Bronchial epithelial cell (primary cell): ENCODE measurements around the gene CACNA2D4. TPM values are rescaled to one million over a fixed set of nuclear protein-coding genes. Genes with fewer than 3 reads are reported as not detected.

ENCODE experiments used
- DNase-seq: peaks from one replicate; pipeline ENCODE4 v3.0.0-alpha.2; 2010; ENCODE audit warnings: low read depth
- FAIRE-seq: peaks from 2 replicates; lab custom pipeline; 2011; peaks lifted over from hg19 to GRCh38; lab: Jason Lieb, UNC
- H3K27me3 ChIP-seq: 2 replicates; pipeline ENCODE4 v1.5.1; 2011; ENCODE audit warnings: low read length; ENCODE audit not compliant: control insufficient read depth, insufficient read depth
- H3K36me3 ChIP-seq: 2 replicates; pipeline ENCODE4 v1.5.1; 2011; ENCODE audit warnings: low read length; ENCODE audit not compliant: control insufficient read depth, insufficient read depth
- H3K4me3 ChIP-seq: 2 replicates; pipeline ENCODE4 v1.5.1; 2011; ENCODE audit warnings: mild to moderate bottlenecking, low read depth, low read length, control low read depth
- total RNA-seq: library from RNA; depleted of rRNA; stranded (reverse); fragments of >200 nt; gene quantifications from 2 replicates; pipeline ENCODE4 v1.2.1, GENCODE V29; 2014
- TF ChIP-seq, protein P1 (sequence below): IDR thresholded peaks from 2 replicates; pipeline ENCODE4 v1.5.1; 2011; ENCODE audit warnings: mild to moderate bottlenecking, moderate library complexity, low read length, control low read depth, inconsistent platforms; ENCODE audit not compliant: insufficient read depth, severe bottlenecking

The CACNA2D4 gene
- total RNA-seq, 1 donor from 2014 or later, result not detected

DNA sequence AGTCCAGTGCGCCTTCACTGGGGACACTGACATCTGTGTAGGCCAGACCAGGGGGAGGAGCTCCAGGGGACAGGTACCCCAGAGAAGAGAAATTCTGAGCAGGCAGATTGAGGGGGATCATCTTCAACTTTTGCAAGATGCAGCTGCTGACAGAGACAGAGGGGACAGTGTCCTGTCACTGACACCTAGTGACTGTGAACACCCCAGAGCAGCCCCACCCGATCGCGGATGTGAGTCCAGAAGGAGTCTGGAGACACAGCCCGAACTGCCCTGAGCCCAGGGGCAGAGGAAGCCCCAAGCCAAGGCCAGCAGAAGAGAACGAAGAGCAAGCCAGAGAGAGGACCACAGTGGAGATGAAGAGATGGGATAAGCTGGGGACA is 119.8 kb downstream of the CACNA2D4 start:
- no peak for DNase-seq
- H3K4me3 ChIP-seq, result no peak overlapping the region

DNA sequence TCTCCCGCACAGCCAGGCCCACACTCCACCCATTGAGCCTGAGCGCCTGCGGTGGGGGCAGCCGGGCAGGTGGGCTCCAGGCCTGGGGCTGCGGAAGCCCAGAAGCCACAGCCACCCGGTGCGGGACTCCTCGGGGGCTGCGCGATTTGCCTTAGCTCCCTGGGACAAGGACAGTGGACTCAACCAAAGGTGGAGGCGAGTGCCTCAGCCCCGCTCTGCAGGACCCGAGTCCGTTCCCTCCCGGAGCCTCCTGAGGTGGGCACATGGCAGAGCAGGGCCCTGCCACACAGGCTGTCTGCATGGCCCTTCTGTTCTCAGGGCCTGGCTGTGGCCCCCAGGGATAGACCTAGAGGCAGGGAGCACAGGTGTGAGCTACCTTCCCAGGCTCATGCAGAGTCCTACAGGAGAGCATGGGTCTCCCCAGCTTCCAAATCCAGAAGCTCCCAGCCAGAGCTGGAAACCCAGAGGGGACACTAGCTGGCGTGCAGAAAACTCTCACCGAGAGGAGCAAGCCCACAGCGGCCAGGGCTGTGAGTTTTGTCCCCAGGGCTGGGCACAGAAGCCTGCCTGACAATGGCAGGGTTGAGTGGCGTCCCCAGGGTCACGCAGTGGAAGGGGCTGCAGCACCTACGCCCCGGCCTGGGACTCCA is 120.3 kb downstream of the CACNA2D4 start:
- DNase-seq, result no peak
- Histone ChIP-seq H3K27me3 (no peaks in the 10 kb centered on the region), H3K36me3 (no peaks in the 10 kb centered on the region), H3K4me3 (no peak overlapping the region)
- TF ChIP-seq, protein P1, sequence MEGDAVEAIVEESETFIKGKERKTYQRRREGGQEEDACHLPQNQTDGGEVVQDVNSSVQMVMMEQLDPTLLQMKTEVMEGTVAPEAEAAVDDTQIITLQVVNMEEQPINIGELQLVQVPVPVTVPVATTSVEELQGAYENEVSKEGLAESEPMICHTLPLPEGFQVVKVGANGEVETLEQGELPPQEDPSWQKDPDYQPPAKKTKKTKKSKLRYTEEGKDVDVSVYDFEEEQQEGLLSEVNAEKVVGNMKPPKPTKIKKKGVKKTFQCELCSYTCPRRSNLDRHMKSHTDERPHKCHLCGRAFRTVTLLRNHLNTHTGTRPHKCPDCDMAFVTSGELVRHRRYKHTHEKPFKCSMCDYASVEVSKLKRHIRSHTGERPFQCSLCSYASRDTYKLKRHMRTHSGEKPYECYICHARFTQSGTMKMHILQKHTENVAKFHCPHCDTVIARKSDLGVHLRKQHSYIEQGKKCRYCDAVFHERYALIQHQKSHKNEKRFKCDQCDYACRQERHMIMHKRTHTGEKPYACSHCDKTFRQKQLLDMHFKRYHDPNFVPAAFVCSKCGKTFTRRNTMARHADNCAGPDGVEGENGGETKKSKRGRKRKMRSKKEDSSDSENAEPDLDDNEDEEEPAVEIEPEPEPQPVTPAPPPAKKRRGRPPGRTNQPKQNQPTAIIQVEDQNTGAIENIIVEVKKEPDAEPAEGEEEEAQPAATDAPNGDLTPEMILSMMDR, result no peak
- FAIRE-seq, result no peak

More for the DNA sequence above, 119.8 kb downstream of the CACNA2D4 start:
- FAIRE-seq, result no peak
- TF ChIP-seq, protein P1, result no peak
- Histone ChIP-seq H3K36me3 (no peaks in the 10 kb centered on the region), H3K27me3 (no peaks in the 10 kb centered on the region)

GRCh38 chr12:1797011-1797901 is 121.2 kb downstream of the CACNA2D4 start:
- no peak for FAIRE-seq
- H3K27me3 ChIP-seq, result no peaks in the 10 kb centered on the region
- peak overlapping the region; percentile 75 for H3K4me3 ChIP-seq
- DNase-seq, result no peak
- no peaks in the 10 kb centered on the region for H3K36me3 ChIP-seq
- TF ChIP-seq, protein P1, result peak; percentile 9

GRCh38 chr12:1796515-1797010 is 121.9 kb downstream of the CACNA2D4 start:
- Histone ChIP-seq H3K4me3 (peak overlapping the region; percentile 75), H3K27me3 (no peaks in the 10 kb centered on the region), H3K36me3 (no peaks in the 10 kb centered on the region)
- DNase-seq, result no peak
- TF ChIP-seq, protein P1, result no peak
- FAIRE-seq, result no peak

GRCh38 chr12:1795785-1796514 is 122.5 kb downstream of the CACNA2D4 start:
- no peaks in the 10 kb centered on the region for H3K36me3 ChIP-seq
- peak overlapping the region; percentile 75 for H3K4me3 ChIP-seq
- DNase-seq (peak; percentile 72), FAIRE-seq (no peak)
- no peaks in the 10 kb centered on the region for H3K27me3 ChIP-seq
- TF ChIP-seq, protein P1, result peak; percentile 85
